ENCODE measurements around the gene TTLL11. TPM values are rescaled to one million over a fixed set of nuclear protein-coding genes. Genes with fewer than 3 reads are reported as not detected.
"Not testable (repeated sequence)": the region's sequence is repeated elsewhere in the genome, so short reads cannot be mapped to it uniquely, and the experiment has no call there.

TTLL11 gene
- polyA plus RNA-seq, 1 donor from 2014 or later, result 8.0 TPM

GRCh38 chr9:121797081-121797480, 296.0 kb downstream of the TTLL11 start:
- no peaks in the 10 kb centered on the region for H3K9me2 ChIP-seq (ENCODE audit: insufficient read depth, low read length)
- H3K4me3 ChIP-seq (ENCODE audit: low read length), result no peak overlapping the region
- no peaks in the 10 kb centered on the region for H3K79me2 ChIP-seq (replicated peaks; ENCODE audit: insufficient read depth, low read length)
- no peaks in the 10 kb centered on the region for H3K9me3 ChIP-seq (ENCODE audit: low read length)
- H2AFZ ChIP-seq (ENCODE audit: low read depth, low read length), result no peak overlapping the region
- H3K4me2 ChIP-seq (ENCODE audit: low read length), result no peak overlapping the region
- TF ChIP-seq RAD21 (conservative IDR thresholded peaks at IDR 0.05) (no peak), EZH2 (IDR thresholded peaks at IDR 0.05; ENCODE audit: borderline replicate concordance, insufficient read depth, low read length, poor library complexity, severe bottlenecking) (no peak), CTCF (IDR thresholded peaks at IDR 0.05; ENCODE audit: poor library complexity, severe bottlenecking) (no peak), REST (IDR thresholded peaks at IDR 0.05; ENCODE audit: borderline replicate concordance) (no peak), TAF1 (IDR thresholded peaks at IDR 0.05; ENCODE audit: low read depth) (no peak), EP300 (conservative IDR thresholded peaks at IDR 0.05; ENCODE audit: poor library complexity, severe bottlenecking) (no peak), POLR2AphosphoS5 (IDR thresholded peaks at IDR 0.05) (no peak), MXI1 (conservative IDR thresholded peaks at IDR 0.05; ENCODE audit: poor library complexity, severe bottlenecking) (no peak), SMC3 (conservative IDR thresholded peaks at IDR 0.05; ENCODE audit: poor library complexity) (no peak)
- H3K27me3 ChIP-seq (ENCODE audit: insufficient read depth, low read depth, low read length), result no peaks in the 10 kb centered on the region
- no peaks in the 10 kb centered on the region for H3F3A ChIP-seq (ENCODE audit: insufficient read depth, low read length, poor library complexity, severe bottlenecking)
- no peaks in the 10 kb centered on the region for H4K20me1 ChIP-seq (ENCODE audit: insufficient read depth)
- no peaks in the 10 kb centered on the region for H3K36me3 ChIP-seq (ENCODE audit: insufficient read depth, low read length)
- no peak overlapping the region for H3K27ac ChIP-seq (ENCODE audit: low read length)
- H3K9ac ChIP-seq (ENCODE audit: low read length), result no peak overlapping the region

- H3K27ac ChIP-seq (ENCODE audit: low read length); H3K27me3 ChIP-seq (ENCODE audit: insufficient read depth, low read depth, low read length); H3F3A ChIP-seq (ENCODE audit: insufficient read depth, low read length, poor library complexity, severe bottlenecking); H3K9me3 ChIP-seq (ENCODE audit: low read length); H3K9ac ChIP-seq (ENCODE audit: low read length); H3K4me2 ChIP-seq (ENCODE audit: low read length); H4K20me1 ChIP-seq (ENCODE audit: insufficient read depth); H3K9me2 ChIP-seq (ENCODE audit: insufficient read depth, low read length); H3K4me3 ChIP-seq (ENCODE audit: low read length); H3K36me3 ChIP-seq (ENCODE audit: insufficient read depth, low read length); H3K79me2 ChIP-seq (replicated peaks; ENCODE audit: insufficient read depth, low read length); H2AFZ ChIP-seq (ENCODE audit: low read depth, low read length): not testable (repeated sequence)
Observed at GRCh38 chr9:121794334-121794733, 298.8 kb downstream of the TTLL11 start.

GRCh38 chr9:121792476-121792875, 300.6 kb downstream of the TTLL11 start:
- H3K9ac ChIP-seq (ENCODE audit: low read length); H3F3A ChIP-seq (ENCODE audit: insufficient read depth, low read length, poor library complexity, severe bottlenecking); H3K9me2 ChIP-seq (ENCODE audit: insufficient read depth, low read length); H3K4me3 ChIP-seq (ENCODE audit: low read length); H3K27ac ChIP-seq (ENCODE audit: low read length); H2AFZ ChIP-seq (ENCODE audit: low read depth, low read length); H3K36me3 ChIP-seq (ENCODE audit: insufficient read depth, low read length); H4K20me1 ChIP-seq (ENCODE audit: insufficient read depth); H3K9me3 ChIP-seq (ENCODE audit: low read length); H3K4me2 ChIP-seq (ENCODE audit: low read length); H3K79me2 ChIP-seq (replicated peaks; ENCODE audit: insufficient read depth, low read length); H3K27me3 ChIP-seq (ENCODE audit: insufficient read depth, low read depth, low read length): not testable (repeated sequence)
